ENCODE data around the gene MAML3.

The MAML3 gene

GRCh38 chr4:139738846-139739613 lies 415.0 kb downstream of the MAML3 start:
- FAIRE-seq = no peak

- no peak for FAIRE-seq
These were observed 417.3 kb downstream of the MAML3 start for GRCh38 chr4:139736661-139737060.

GRCh38 chr4:139736274-139736660 lies 417.7 kb downstream of the MAML3 start:
- FAIRE-seq = no peak

DNA sequence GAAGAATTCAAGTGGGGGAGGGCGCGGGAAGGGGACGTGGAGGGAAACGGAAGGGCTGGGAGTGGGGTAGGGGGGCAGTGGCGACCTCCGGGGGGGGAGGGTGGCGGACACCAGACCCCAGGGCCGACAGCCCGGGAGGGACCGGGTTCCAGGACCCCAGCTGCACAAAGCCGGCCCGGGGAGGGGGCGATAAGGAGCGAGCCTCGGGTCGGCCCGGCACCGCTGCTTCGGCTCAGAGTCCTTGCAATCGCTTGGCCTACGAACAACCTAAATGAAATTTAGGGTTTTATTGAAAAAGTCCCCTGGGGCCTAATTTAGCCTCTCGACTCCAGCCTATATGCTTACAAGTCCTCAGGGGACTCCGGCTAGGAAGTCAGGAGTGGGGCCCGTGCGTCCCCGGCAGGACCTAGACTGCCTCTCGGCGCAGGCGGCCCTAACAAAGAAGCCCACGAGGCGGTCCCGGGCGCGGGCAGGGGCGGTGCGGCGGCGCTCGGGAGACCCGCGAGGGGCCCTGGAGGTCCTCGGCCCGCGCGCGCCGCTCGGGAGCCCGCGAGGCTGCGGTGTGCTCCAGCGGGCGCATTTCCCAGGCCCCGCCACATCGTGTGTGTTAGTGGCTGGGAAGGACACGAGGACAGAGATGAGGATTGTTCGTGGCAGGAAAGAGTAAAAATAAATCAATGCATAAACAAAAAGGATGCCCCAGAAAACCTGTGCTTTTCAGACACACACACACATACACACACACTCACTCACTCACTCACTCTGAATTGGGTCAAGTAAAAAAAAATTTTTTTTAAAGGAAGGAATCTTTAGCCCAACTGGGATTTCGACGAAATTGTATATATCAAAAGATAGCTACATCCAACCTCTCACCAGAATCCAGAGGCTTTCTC lies 418.4 kb downstream of the MAML3 start:
- no peak for FAIRE-seq

- FAIRE-seq = no peak
These were observed 419.1 kb downstream of the MAML3 start for GRCh38 chr4:139734875-139735380.

GRCh38 chr4:139734201-139734874 lies 419.6 kb downstream of the MAML3 start:
- FAIRE-seq = no peak

GRCh38 chr4:139732991-139733570 lies 420.9 kb downstream of the MAML3 start:
- no peak for FAIRE-seq

GRCh38 chr4:139728840-139729239 lies 425.1 kb downstream of the MAML3 start:
- no peak for FAIRE-seq

GRCh38 chr4:139728146-139728545 lies 425.8 kb downstream of the MAML3 start:
- FAIRE-seq = no peak

DNA sequence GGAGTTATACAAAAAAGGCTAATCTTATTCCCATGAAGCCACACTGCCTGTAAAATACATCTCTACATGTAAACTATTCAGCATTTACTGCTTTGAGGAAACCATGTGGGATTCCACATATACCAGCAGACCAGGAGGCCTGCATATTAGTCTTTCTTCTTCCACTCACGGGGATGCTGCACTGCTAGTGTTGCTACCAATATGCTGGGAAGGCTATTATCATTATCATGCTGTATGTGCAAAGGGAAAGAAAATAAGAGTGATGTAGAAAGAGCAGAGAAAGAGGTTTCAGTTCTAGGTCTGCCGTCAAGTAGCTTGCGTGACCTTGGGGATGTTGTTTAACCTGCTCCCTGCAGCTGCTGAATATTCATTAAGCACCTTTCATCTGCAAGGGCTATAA lies 427.4 kb downstream of the MAML3 start:
- FAIRE-seq = no peak

DNA sequence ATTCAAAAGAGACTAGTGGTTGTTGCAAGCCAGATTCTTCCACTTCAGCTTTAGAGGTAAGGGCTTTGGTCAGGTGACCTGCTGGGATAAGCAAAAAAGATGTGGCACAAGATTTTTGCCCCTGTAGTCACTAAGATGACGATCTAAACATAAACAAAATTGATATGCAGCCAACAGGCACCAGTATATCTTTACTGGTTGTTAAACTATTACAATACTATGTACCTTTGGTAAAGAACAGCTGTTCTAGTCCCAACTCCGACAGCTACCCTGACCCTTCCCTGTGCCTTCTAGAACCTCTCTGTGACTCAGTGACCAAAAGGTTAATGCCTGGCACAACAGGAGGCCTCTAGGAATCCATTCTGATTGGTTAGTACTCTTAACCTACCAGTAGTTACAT lies 428.7 kb downstream of the MAML3 start:
- no peak for FAIRE-seq

- FAIRE-seq = no peak
These were observed 432.2 kb downstream of the MAML3 start for GRCh38 chr4:139721789-139722188.

DNA sequence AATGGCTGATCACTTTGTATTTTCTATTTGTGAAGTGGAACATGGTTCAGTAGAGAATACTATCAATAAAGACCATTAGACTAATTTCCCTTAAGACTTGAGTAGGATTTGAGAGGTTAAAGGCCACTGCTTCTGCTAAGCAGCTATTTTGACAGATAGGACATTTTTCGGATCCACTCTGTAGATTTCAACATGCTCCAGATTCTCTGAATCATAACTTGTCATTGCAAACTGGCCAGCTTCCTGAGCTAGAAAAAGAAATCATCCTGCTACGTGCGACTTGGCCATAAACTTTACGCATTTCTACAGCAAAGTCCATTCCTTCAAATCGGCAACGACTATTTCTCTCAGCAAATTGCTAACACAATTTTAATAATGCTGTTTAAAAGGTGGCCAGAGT lies 433.2 kb downstream of the MAML3 start:
- no peak for FAIRE-seq

GRCh38 chr4:139719381-139720101 lies 434.4 kb downstream of the MAML3 start:
- no peak for FAIRE-seq

DNA sequence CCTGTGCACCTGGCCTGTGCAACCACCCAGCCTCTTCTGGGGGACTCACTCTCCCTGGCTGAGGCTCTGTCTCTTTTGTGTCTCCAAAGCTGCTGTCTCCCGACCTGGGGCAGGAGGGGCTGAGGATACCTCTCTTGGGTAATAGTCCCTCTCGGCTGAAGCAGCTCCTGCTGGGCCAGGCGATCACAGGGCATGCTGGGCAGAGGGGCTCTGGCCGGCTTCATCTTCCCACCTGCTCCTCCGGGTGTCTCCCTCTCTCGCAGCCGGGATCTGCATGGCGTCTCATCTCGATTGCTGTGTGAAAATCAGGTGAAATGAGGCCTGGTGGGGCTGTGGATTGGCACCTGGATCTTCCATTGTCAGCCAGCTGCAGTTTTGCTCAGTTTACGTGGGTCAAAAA lies 435.2 kb downstream of the MAML3 start:
- FAIRE-seq = no peak

- no peak for FAIRE-seq
These were observed 435.6 kb downstream of the MAML3 start for GRCh38 chr4:139718358-139718757.

- FAIRE-seq = no peak
These were observed 438.1 kb downstream of the MAML3 start for GRCh38 chr4:139715746-139716391.

DNA sequence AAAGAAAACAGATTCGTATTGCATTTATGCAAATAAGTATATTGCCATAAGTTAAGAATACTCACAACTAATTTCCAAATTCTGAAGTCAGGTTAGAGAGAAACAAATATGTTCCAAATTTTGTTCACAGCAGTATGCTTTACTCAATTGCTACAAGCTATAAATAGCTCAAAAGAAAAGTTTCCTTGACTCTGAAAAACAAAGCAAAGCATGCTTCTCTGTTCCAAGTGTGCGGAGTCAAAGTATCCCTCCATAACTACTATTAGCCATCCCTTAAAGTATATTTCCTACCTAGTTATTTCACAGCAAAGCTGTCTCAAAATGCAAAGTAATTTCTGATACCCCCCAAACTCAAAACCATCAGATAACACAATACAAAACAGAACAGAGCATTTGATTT lies 441.1 kb downstream of the MAML3 start:
- FAIRE-seq = no peak

GRCh38 chr4:139711461-139711860 lies 442.5 kb downstream of the MAML3 start:
- FAIRE-seq = no peak

GRCh38 chr4:139710073-139710472 lies 443.9 kb downstream of the MAML3 start:
- FAIRE-seq = no peak

DNA sequence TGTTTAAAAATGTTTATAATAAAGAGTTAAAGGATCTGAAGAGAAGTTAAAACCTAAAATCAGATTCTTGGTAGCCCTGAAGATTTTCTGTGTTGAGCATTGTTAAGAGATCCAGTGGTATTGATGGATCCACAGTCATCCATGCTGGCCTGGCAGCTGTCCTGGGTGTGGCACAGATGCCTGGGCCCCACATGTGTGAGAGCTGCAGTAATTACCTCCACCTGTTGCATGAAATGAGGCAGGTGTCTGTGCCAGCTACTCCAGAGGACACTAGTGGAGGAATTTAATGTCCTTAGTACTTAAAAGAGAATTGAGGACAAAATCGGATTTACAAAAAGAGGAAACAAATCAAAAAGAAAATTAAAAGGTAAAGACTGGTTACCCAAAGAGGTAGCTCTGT lies 444.3 kb downstream of the MAML3 start:
- no peak for FAIRE-seq
